Gastroesophageal sphincter (tissue), 3 donors: ENCODE data around the gene TMEM121B.

Experiments
- POLR2AphosphoS5 ChIP-seq: sonication (generic); formaldehyde crosslinking; IDR thresholded peaks from one replicate; pipeline ENCODE4 v1.6.1; 2017; ENCODE audit warnings: antibody characterized with exemption
- TF ChIP-seq, protein P1 (sequence below), 4 experiments: fragments of 200-600 bp in 2 of 4; fragments of 450-650 bp in 2 of 4; sonication (generic) in 1 of 4; IDR thresholded peaks; one replicate each; pipeline ENCODE4 v1.5.1; 2017 to 2019; ENCODE audit warnings: antibody characterized with exemption in 4 of 4, mild to moderate bottlenecking in 2 of 4, moderate library complexity in 2 of 4

DNA sequence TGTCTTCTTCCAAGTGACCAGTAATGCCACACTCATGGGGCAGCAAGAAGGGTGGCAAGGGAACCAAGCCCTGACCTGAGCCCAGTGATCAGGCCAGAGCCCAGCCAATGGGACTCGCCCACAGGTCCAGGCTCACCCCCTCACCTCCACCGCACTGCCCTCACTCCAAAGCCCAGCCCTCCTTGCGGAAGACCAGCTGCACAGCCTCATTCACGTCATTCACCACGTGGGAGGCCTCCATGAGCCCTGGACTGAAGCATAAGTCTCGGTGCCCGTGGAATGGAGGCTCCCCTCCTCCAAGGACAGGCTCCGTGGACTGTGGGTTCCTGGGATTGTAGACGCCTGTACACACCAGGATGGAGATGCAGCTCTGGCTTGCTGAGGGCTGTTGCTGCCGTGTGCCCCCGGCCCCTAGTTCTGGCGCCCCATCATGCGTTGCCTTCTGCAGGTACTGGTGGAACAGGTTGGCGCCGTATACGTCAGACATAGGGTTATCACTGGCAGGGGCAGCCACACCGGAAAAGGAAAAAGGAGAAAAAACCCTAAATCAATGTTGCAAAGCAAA is 16.8 kb upstream of the TMEM121B start:
- TF ChIP-seq, protein P1, sequence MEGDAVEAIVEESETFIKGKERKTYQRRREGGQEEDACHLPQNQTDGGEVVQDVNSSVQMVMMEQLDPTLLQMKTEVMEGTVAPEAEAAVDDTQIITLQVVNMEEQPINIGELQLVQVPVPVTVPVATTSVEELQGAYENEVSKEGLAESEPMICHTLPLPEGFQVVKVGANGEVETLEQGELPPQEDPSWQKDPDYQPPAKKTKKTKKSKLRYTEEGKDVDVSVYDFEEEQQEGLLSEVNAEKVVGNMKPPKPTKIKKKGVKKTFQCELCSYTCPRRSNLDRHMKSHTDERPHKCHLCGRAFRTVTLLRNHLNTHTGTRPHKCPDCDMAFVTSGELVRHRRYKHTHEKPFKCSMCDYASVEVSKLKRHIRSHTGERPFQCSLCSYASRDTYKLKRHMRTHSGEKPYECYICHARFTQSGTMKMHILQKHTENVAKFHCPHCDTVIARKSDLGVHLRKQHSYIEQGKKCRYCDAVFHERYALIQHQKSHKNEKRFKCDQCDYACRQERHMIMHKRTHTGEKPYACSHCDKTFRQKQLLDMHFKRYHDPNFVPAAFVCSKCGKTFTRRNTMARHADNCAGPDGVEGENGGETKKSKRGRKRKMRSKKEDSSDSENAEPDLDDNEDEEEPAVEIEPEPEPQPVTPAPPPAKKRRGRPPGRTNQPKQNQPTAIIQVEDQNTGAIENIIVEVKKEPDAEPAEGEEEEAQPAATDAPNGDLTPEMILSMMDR (IDR thresholded peaks at IDR 0.05) = no peak
- no peak for TF ChIP-seq POLR2AphosphoS5
